ENCODE measurements around the gene CDKN2AIPNL.

CDKN2AIPNL gene

GRCh38 chr5:134437847-134438581 is 26.3 kb upstream of the CDKN2AIPNL start:
- no peak overlapping the region for H3K27ac ChIP-seq (ENCODE audit: low read depth, low read length)
- peaks cover 25% of the 10 kb centered on the region for H3K4me1 ChIP-seq (ENCODE audit: control insufficient read depth, insufficient read depth, low read length)
- no peak overlapping the region for H3K9ac ChIP-seq (ENCODE audit: low read length)

GRCh38 chr5:134437340-134437846 is 25.7 kb upstream of the CDKN2AIPNL start:
- H3K9me3 ChIP-seq (ENCODE audit: control insufficient read depth, insufficient read depth, low read depth, low read length), result no peaks in the 10 kb centered on the region
- H3K4me3 ChIP-seq (ENCODE audit: low read depth, low read length), result no peak overlapping the region
- H3K36me3 ChIP-seq (ENCODE audit: control insufficient read depth, insufficient read depth, low read length), result 0 out of 2 replicates have a peak, but pooled peaks cover 7% of the 10 kb centered on the region
- H3K27me3 ChIP-seq (ENCODE audit: control insufficient read depth, insufficient read depth, low read length), result no peaks in the 10 kb centered on the region
- H3K4me1 ChIP-seq (ENCODE audit: control insufficient read depth, insufficient read depth, low read length), result peaks cover 29% of the 10 kb centered on the region
- no peak overlapping the region for H3K9ac ChIP-seq (ENCODE audit: low read length)
- H3K27ac ChIP-seq (ENCODE audit: low read depth, low read length), result no peak overlapping the region

More at GRCh38 chr5:134437847-134438581, 26.3 kb upstream of the CDKN2AIPNL start:
- no peaks in the 10 kb centered on the region for H3K27me3 ChIP-seq (ENCODE audit: control insufficient read depth, insufficient read depth, low read length)
- H3K4me3 ChIP-seq (ENCODE audit: low read depth, low read length), result no peak overlapping the region
- no peaks in the 10 kb centered on the region for H3K9me3 ChIP-seq (ENCODE audit: control insufficient read depth, insufficient read depth, low read depth, low read length)
- H3K36me3 ChIP-seq (ENCODE audit: control insufficient read depth, insufficient read depth, low read length), result 0 out of 2 replicates have a peak, but pooled peaks cover 7% of the 10 kb centered on the region

- H3K27ac ChIP-seq (ENCODE audit: low read depth, low read length), result no peak overlapping the region
- no peaks in the 10 kb centered on the region for H3K27me3 ChIP-seq (ENCODE audit: control insufficient read depth, insufficient read depth, low read length)
- H3K36me3 ChIP-seq (ENCODE audit: control insufficient read depth, insufficient read depth, low read length), result 0 out of 2 replicates have a peak, but pooled peaks cover 7% of the 10 kb centered on the region
- peaks cover 27% of the 10 kb centered on the region for H3K4me1 ChIP-seq (ENCODE audit: control insufficient read depth, insufficient read depth, low read length)
- no peak overlapping the region for H3K4me3 ChIP-seq (ENCODE audit: low read depth, low read length)
- H3K9me3 ChIP-seq (ENCODE audit: control insufficient read depth, insufficient read depth, low read depth, low read length), result no peaks in the 10 kb centered on the region
- H3K9ac ChIP-seq (ENCODE audit: low read length), result no peak overlapping the region
Observed at GRCh38 chr5:134436523-134437339, 25.1 kb upstream of the CDKN2AIPNL start.

- Histone ChIP-seq H3K9ac (ENCODE audit: low read length) (no peak overlapping the region), H3K4me1 (ENCODE audit: control insufficient read depth, insufficient read depth, low read length) (peaks cover 24% of the 10 kb centered on the region), H3K27ac (ENCODE audit: low read depth, low read length) (no peak overlapping the region)
Observed at GRCh38 chr5:134435560-134435959, 23.9 kb upstream of the CDKN2AIPNL start.

GRCh38 chr5:134432677-134433359 is 21.1 kb upstream of the CDKN2AIPNL start:
- H3K4me1 ChIP-seq (ENCODE audit: control insufficient read depth, insufficient read depth, low read length), result peaks cover 34% of the 10 kb centered on the region
- H3K4me3 ChIP-seq (ENCODE audit: low read depth, low read length), result no peak overlapping the region
- no peaks in the 10 kb centered on the region for H3K9me3 ChIP-seq (ENCODE audit: control insufficient read depth, insufficient read depth, low read depth, low read length)
- H3K27ac ChIP-seq (ENCODE audit: low read depth, low read length), result no peak overlapping the region; the same call in 1 of the 2 replicates
- no peak overlapping the region for H3K9ac ChIP-seq (ENCODE audit: low read length)
- 0 out of 2 replicates have a peak, but pooled peaks cover 7% of the 10 kb centered on the region for H3K36me3 ChIP-seq (ENCODE audit: control insufficient read depth, insufficient read depth, low read length)
- no peaks in the 10 kb centered on the region for H3K27me3 ChIP-seq (ENCODE audit: control insufficient read depth, insufficient read depth, low read length)

More at GRCh38 chr5:134435560-134435959, 23.9 kb upstream of the CDKN2AIPNL start:
- H3K9me3 ChIP-seq (ENCODE audit: control insufficient read depth, insufficient read depth, low read depth, low read length), result no peaks in the 10 kb centered on the region
- no peaks in the 10 kb centered on the region for H3K27me3 ChIP-seq (ENCODE audit: control insufficient read depth, insufficient read depth, low read length)
- H3K36me3 ChIP-seq (ENCODE audit: control insufficient read depth, insufficient read depth, low read length), result 0 out of 2 replicates have a peak, but pooled peaks cover 7% of the 10 kb centered on the region
- no peak overlapping the region for H3K4me3 ChIP-seq (ENCODE audit: low read depth, low read length)

- no peak overlapping the region for H3K4me3 ChIP-seq (ENCODE audit: low read depth, low read length)
- 0 out of 2 replicates have a peak, but pooled peaks cover 1% of the 10 kb centered on the region for H3K36me3 ChIP-seq (ENCODE audit: control insufficient read depth, insufficient read depth, low read length)
- H3K4me1 ChIP-seq (ENCODE audit: control insufficient read depth, insufficient read depth, low read length), result peaks cover 35% of the 10 kb centered on the region
- no peak overlapping the region for H3K9ac ChIP-seq (ENCODE audit: low read length)
- no peaks in the 10 kb centered on the region for H3K27me3 ChIP-seq (ENCODE audit: control insufficient read depth, insufficient read depth, low read length)
- no peaks in the 10 kb centered on the region for H3K9me3 ChIP-seq (ENCODE audit: control insufficient read depth, insufficient read depth, low read depth, low read length)
- no peak overlapping the region for H3K27ac ChIP-seq (ENCODE audit: low read depth, low read length)
Observed at GRCh38 chr5:134432174-134432573, 20.5 kb upstream of the CDKN2AIPNL start.

- Histone ChIP-seq H3K9ac (ENCODE audit: low read length) (no peak overlapping the region), H3K4me1 (ENCODE audit: control insufficient read depth, insufficient read depth, low read length) (peaks cover 30% of the 10 kb centered on the region), H3K9me3 (ENCODE audit: control insufficient read depth, insufficient read depth, low read depth, low read length) (no peaks in the 10 kb centered on the region), H3K27me3 (ENCODE audit: control insufficient read depth, insufficient read depth, low read length) (no peaks in the 10 kb centered on the region), H3K27ac (ENCODE audit: low read depth, low read length) (no peak overlapping the region; the same call in 1 of the 2 replicates), H3K36me3 (ENCODE audit: control insufficient read depth, insufficient read depth, low read length) (no peaks in the 10 kb centered on the region), H3K4me3 (ENCODE audit: low read depth, low read length) (peak overlapping the region; percentile 46)
Observed at GRCh38 chr5:134430001-134430569, 18.4 kb upstream of the CDKN2AIPNL start.

- peak overlapping the region; percentile 46 for H3K4me3 ChIP-seq (ENCODE audit: low read depth, low read length)
- H3K9ac ChIP-seq (ENCODE audit: low read length), result peak overlapping the region; percentile 76
- H3K36me3 ChIP-seq (ENCODE audit: control insufficient read depth, insufficient read depth, low read length), result no peaks in the 10 kb centered on the region
- peak overlapping the region; percentile 92 for H3K27ac ChIP-seq (ENCODE audit: low read depth, low read length)
- peaks cover 28% of the 10 kb centered on the region for H3K4me1 ChIP-seq (ENCODE audit: control insufficient read depth, insufficient read depth, low read length)
- H3K27me3 ChIP-seq (ENCODE audit: control insufficient read depth, insufficient read depth, low read length), result no peaks in the 10 kb centered on the region
- H3K9me3 ChIP-seq (ENCODE audit: control insufficient read depth, insufficient read depth, low read depth, low read length), result no peaks in the 10 kb centered on the region
Observed at GRCh38 chr5:134427540-134428041, 15.9 kb upstream of the CDKN2AIPNL start.

- H3K9ac ChIP-seq (ENCODE audit: low read length), result no peak overlapping the region
- no peaks in the 10 kb centered on the region for H3K27me3 ChIP-seq (ENCODE audit: control insufficient read depth, insufficient read depth, low read length)
- peaks cover 26% of the 10 kb centered on the region for H3K4me1 ChIP-seq (ENCODE audit: control insufficient read depth, insufficient read depth, low read length)
- no peak overlapping the region for H3K4me3 ChIP-seq (ENCODE audit: low read depth, low read length)
- H3K9me3 ChIP-seq (ENCODE audit: control insufficient read depth, insufficient read depth, low read depth, low read length), result no peaks in the 10 kb centered on the region
- H3K27ac ChIP-seq (ENCODE audit: low read depth, low read length), result 0 out of 2 replicates have a peak overlapping the region, but pooled peaks have one; percentile 36
- no peaks in the 10 kb centered on the region for H3K36me3 ChIP-seq (ENCODE audit: control insufficient read depth, insufficient read depth, low read length)
Observed at GRCh38 chr5:134426361-134426760, 14.7 kb upstream of the CDKN2AIPNL start.

- no peak overlapping the region for H3K4me3 ChIP-seq (ENCODE audit: low read depth, low read length)
- no peak overlapping the region for H3K9ac ChIP-seq (ENCODE audit: low read length)
- no peaks in the 10 kb centered on the region for H3K36me3 ChIP-seq (ENCODE audit: control insufficient read depth, insufficient read depth, low read length)
- H3K27ac ChIP-seq (ENCODE audit: low read depth, low read length), result no peak overlapping the region
- peaks cover 10% of the 10 kb centered on the region for H3K4me1 ChIP-seq (ENCODE audit: control insufficient read depth, insufficient read depth, low read length)
- no peaks in the 10 kb centered on the region for H3K27me3 ChIP-seq (ENCODE audit: control insufficient read depth, insufficient read depth, low read length)
- H3K9me3 ChIP-seq (ENCODE audit: control insufficient read depth, insufficient read depth, low read depth, low read length), result no peaks in the 10 kb centered on the region
Observed at GRCh38 chr5:134423376-134423775, 11.7 kb upstream of the CDKN2AIPNL start.

Data from HUES6 (cell line).